DMS153 treated with DMSO at 0.1 percent for 48 hours (cell line): ENCODE results near the gene CMPK1.
"Not testable (repeated sequence)": the region's sequence is repeated elsewhere in the genome, so short reads cannot be mapped to it uniquely, and the experiment has no call there.

Experiments
- DNase-seq: peaks from one replicate; lab custom pipeline; 2025; ENCODE audit not compliant: unreplicated experiment; lab: John Stamatoyannopoulos, UW

CMPK1 gene

GRCh38 chr1:47337350-47337749 lies 3.8 kb downstream of the CMPK1 start:
- DNase-seq: no peak

- DNase-seq: no peak
Measured at GRCh38 chr1:47338249-47339077, 4.9 kb downstream of the CMPK1 start.

GRCh38 chr1:47340227-47340626 lies 6.6 kb downstream of the CMPK1 start:
- DNase-seq: no peak

- not testable (repeated sequence) for DNase-seq
Measured at GRCh38 chr1:47346979-47347378, 13.4 kb downstream of the CMPK1 start.

- DNase-seq: no peak
Measured at GRCh38 chr1:47347735-47348134, 14.1 kb downstream of the CMPK1 start.

GRCh38 chr1:47348246-47348645 lies 14.7 kb downstream of the CMPK1 start:
- DNase-seq: no peak

GRCh38 chr1:47351305-47351704 lies 17.7 kb downstream of the CMPK1 start:
- no peak for DNase-seq

- DNase-seq: no peak
Measured at GRCh38 chr1:47361380-47361779, 27.8 kb downstream of the CMPK1 start.

- no peak for DNase-seq
Measured at GRCh38 chr1:47362828-47363227, 29.2 kb downstream of the CMPK1 start.

GRCh38 chr1:47367651-47368050 lies 34.1 kb downstream of the CMPK1 start:
- no peak for DNase-seq

GRCh38 chr1:47371016-47371517 lies 37.5 kb downstream of the CMPK1 start:
- no peak for DNase-seq

- DNase-seq: no peak
Measured at GRCh38 chr1:47374501-47374900, 40.9 kb downstream of the CMPK1 start.

- DNase-seq: no peak
Measured at GRCh38 chr1:47378147-47378546, 44.6 kb downstream of the CMPK1 start.

GRCh38 chr1:47380699-47381098 lies 47.1 kb downstream of the CMPK1 start:
- no peak for DNase-seq

GRCh38 chr1:47382399-47382983 lies 48.9 kb downstream of the CMPK1 start:
- DNase-seq: no peak

GRCh38 chr1:47384083-47384482 lies 50.5 kb downstream of the CMPK1 start:
- no peak for DNase-seq

GRCh38 chr1:47385020-47385419 lies 51.4 kb downstream of the CMPK1 start:
- DNase-seq: no peak

- DNase-seq: no peak
Measured at GRCh38 chr1:47386268-47386667, 52.7 kb downstream of the CMPK1 start.

GRCh38 chr1:47388030-47388890 lies 54.7 kb downstream of the CMPK1 start:
- no peak for DNase-seq

GRCh38 chr1:47388891-47389238 lies 55.3 kb downstream of the CMPK1 start:
- peak; percentile 89 for DNase-seq

GRCh38 chr1:47389731-47390130 lies 56.1 kb downstream of the CMPK1 start:
- DNase-seq: no peak

GRCh38 chr1:47390843-47391242 lies 57.3 kb downstream of the CMPK1 start:
- DNase-seq: no peak
